Hindlimb muscle (tissue), 1 donor: ENCODE results near the gene IL32. TPM values are rescaled to one million over a fixed set of nuclear protein-coding genes. Genes with fewer than 3 reads are reported as not detected.

Source experiments
- DNase-seq: peaks from one replicate; pipeline ENCODE4 v3.0.0-alpha.2; 2013
- polyA plus RNA-seq: library from polyadenylated mRNA; unstranded; fragments of 120-200 nt; gene quantifications from one replicate; pipeline ENCODE4 v1.2.1, GENCODE V29; 2013; ENCODE audit not compliant: insufficient read length

Gene IL32
- polyA plus RNA-seq, 1 donor: 161 TPM

GRCh38 chr16:3027983-3028715, 37.3 kb upstream of the IL32 start:
- peak; percentile 71 for DNase-seq

GRCh38 chr16:3028716-3029319, 36.6 kb upstream of the IL32 start:
- no peak for DNase-seq

- peak; percentile 46 for DNase-seq
These were observed 35.8 kb upstream of the IL32 start for GRCh38 chr16:3029491-3030221.

GRCh38 chr16:3030222-3031212, 34.9 kb upstream of the IL32 start:
- no peak for DNase-seq

- DNase-seq: no peak
These were observed 32.8 kb upstream of the IL32 start for GRCh38 chr16:3032624-3033023.

- no peak for DNase-seq
These were observed 30.0 kb upstream of the IL32 start for GRCh38 chr16:3035289-3035971.

- DNase-seq: no peak
These were observed 29.3 kb upstream of the IL32 start for GRCh38 chr16:3035972-3036725.

GRCh38 chr16:3036726-3037315, 28.6 kb upstream of the IL32 start, which contains the start of gene BICDL2:
Gene BICDL2, minus strand, starts transcription at chr16:3036944. Its CDS starts 1,448 bp downstream, at chr16:3035496.
- DNase-seq: no peak

- no peak for DNase-seq
These were observed 27.2 kb upstream of the IL32 start for GRCh38 chr16:3038256-3038655.

- no peak for DNase-seq
These were observed 26.5 kb upstream of the IL32 start for GRCh38 chr16:3038896-3039295.

- DNase-seq: no peak
These were observed 23.1 kb upstream of the IL32 start for GRCh38 chr16:3042376-3042775.

GRCh38 chr16:3044708-3045107, 20.7 kb upstream of the IL32 start:
- DNase-seq: no peak

- DNase-seq: no peak
These were observed 19.4 kb upstream of the IL32 start, which contains the start of gene MMP25 for GRCh38 chr16:3045758-3046640. Gene MMP25, plus strand, starts transcription at chr16:3046561. Its CDS starts 357 bp downstream, at chr16:3046918.

GRCh38 chr16:3046641-3047386, 18.6 kb upstream of the IL32 start:
- no peak for DNase-seq

- DNase-seq: no peak
These were observed 18.1 kb upstream of the IL32 start for GRCh38 chr16:3047387-3047720.

GRCh38 chr16:3049921-3050481, 15.4 kb upstream of the IL32 start:
- DNase-seq: no peak

- DNase-seq: no peak
These were observed 15.0 kb upstream of the IL32 start for GRCh38 chr16:3050487-3050886.

- DNase-seq: no peak
These were observed 14.4 kb upstream of the IL32 start for GRCh38 chr16:3051009-3051408.
